H9 (cell line): ENCODE results near the gene C16orf95. TPM values are rescaled to one million over a fixed set of nuclear protein-coding genes. Genes with fewer than 3 reads are reported as not detected.

Source experiments
- DNase-seq: peaks from one replicate; pipeline ENCODE4 v3.0.0-alpha.2; 2017
- H2AFZ ChIP-seq: one replicate; pipeline ENCODE4 v1.6.1; 2013; ENCODE audit warnings: mild to moderate bottlenecking, low read length, control low read depth, moderate library complexity
- H2AK5ac ChIP-seq: 2 replicates; pipeline ENCODE4 v1.6.1; 2013; ENCODE audit warnings: low read length, control low read depth, mixed read lengths; ENCODE audit not compliant: insufficient read length
- H2BK120ac ChIP-seq: one replicate; pipeline ENCODE4 v1.6.1; 2013; ENCODE audit warnings: low read depth, mild to moderate bottlenecking, low read length, control low read depth, inconsistent platforms; ENCODE audit not compliant: poor library complexity, severe bottlenecking
- H2BK12ac ChIP-seq: 2 replicates; pipeline ENCODE4 v1.6.1; 2013; ENCODE audit warnings: low read length, control low read depth, mixed read lengths, low read depth; ENCODE audit not compliant: insufficient read length
- H2BK15ac ChIP-seq: 2 replicates; pipeline ENCODE4 v1.6.1; 2013; ENCODE audit warnings: low read depth, low read length, control low read depth
- H2BK20ac ChIP-seq: one replicate; pipeline ENCODE4 v1.6.1; 2013; ENCODE audit warnings: low read depth, mild to moderate bottlenecking, low read length, control low read depth, inconsistent platforms; ENCODE audit not compliant: poor library complexity, severe bottlenecking
- H2BK5ac ChIP-seq: 2 replicates; pipeline ENCODE4 v1.6.1; 2013; ENCODE audit warnings: low read length, control low read depth, mixed read lengths; ENCODE audit not compliant: insufficient read length
- H3K14ac ChIP-seq: 2 replicates; pipeline ENCODE4 v1.6.1; 2013; ENCODE audit warnings: low read length, control low read depth; ENCODE audit not compliant: insufficient read depth
- H3K18ac ChIP-seq: 2 replicates; pipeline ENCODE4 v1.6.1; 2013; ENCODE audit warnings: low read depth, mild to moderate bottlenecking, mixed read lengths, low read length, control low read depth; ENCODE audit not compliant: insufficient read length
- H3K23ac ChIP-seq: 2 replicates; pipeline ENCODE4 v1.6.1; 2013; ENCODE audit warnings: low read length, control low read depth, mixed read lengths, low read depth; ENCODE audit not compliant: insufficient read length
- H3K23me2 ChIP-seq: 2 replicates; pipeline ENCODE4 v1.6.1; 2013; ENCODE audit warnings: low read depth, mild to moderate bottlenecking, mixed read lengths, low read length, control low read depth; ENCODE audit not compliant: insufficient read length, poor library complexity, severe bottlenecking
- H3K27ac ChIP-seq: 2 replicates; pipeline ENCODE4 v1.5.1; 2013; ENCODE audit warnings: low read length, control low read depth, mixed read lengths, low read depth; ENCODE audit not compliant: insufficient read length
- H3K27me3 ChIP-seq: 2 replicates; pipeline ENCODE4 v1.6.1; 2013; ENCODE audit warnings: low read length, control low read depth, inconsistent platforms; ENCODE audit not compliant: insufficient read depth
- H3K4ac ChIP-seq: 2 replicates; pipeline ENCODE4 v1.6.1; 2013; ENCODE audit warnings: low read depth, mild to moderate bottlenecking, control low read depth, inconsistent platforms, low read length, moderate library complexity
- H3K4me1 ChIP-seq: 2 replicates; pipeline ENCODE4 v1.6.1; 2013; ENCODE audit warnings: low read length, control low read depth, inconsistent platforms; ENCODE audit not compliant: insufficient read depth
- H3K4me2 ChIP-seq: 2 replicates; pipeline ENCODE4 v1.6.1; 2013; ENCODE audit warnings: low read length, control low read depth, mixed read lengths; ENCODE audit not compliant: insufficient read length, insufficient read depth
- H3K56ac ChIP-seq: 2 replicates; pipeline ENCODE4 v1.6.1; 2013; ENCODE audit warnings: low read depth, mild to moderate bottlenecking, mixed read lengths, low read length, control low read depth; ENCODE audit not compliant: insufficient read length
- H3K79me1 ChIP-seq: 2 replicates; pipeline ENCODE4 v1.6.1; 2013; ENCODE audit warnings: low read depth, mild to moderate bottlenecking, moderate library complexity, low read length, control low read depth, inconsistent platforms; ENCODE audit not compliant: insufficient read depth, poor library complexity, severe bottlenecking
- H3K79me2 ChIP-seq: 2 replicates; pipeline ENCODE4 v1.6.1; 2013; ENCODE audit warnings: low read length, control low read depth, inconsistent platforms; ENCODE audit not compliant: insufficient read depth
- H3K9ac ChIP-seq: 2 replicates; pipeline ENCODE4 v1.6.1; 2013; ENCODE audit warnings: low read length, control low read depth, mixed read lengths; ENCODE audit not compliant: insufficient read length; ENCODE audit errors: extremely low read depth
- H3K9me3 ChIP-seq: one replicate; pipeline ENCODE4 v1.6.1; 2013; ENCODE audit warnings: low read depth, low read length, inconsistent platforms; ENCODE audit not compliant: control insufficient read depth
- H3T11ph ChIP-seq: one replicate; pipeline ENCODE4 v1.6.1; 2013; ENCODE audit warnings: mild to moderate bottlenecking, low read length, control low read depth, inconsistent platforms
- H4K20me1 ChIP-seq: one replicate; pipeline ENCODE4 v1.6.1; 2013; ENCODE audit not compliant: control insufficient read depth, insufficient read length, insufficient read depth
- H4K5ac ChIP-seq: 2 replicates; pipeline ENCODE4 v1.6.1; 2013; ENCODE audit warnings: low read depth, mild to moderate bottlenecking, mixed read lengths, low read length, control low read depth; ENCODE audit not compliant: insufficient read length
- H4K8ac ChIP-seq: replicated peaks from 2 replicates; pipeline ENCODE4 v1.6.1; 2013; ENCODE audit warnings: low read length, control low read depth, mixed read lengths, low read depth; ENCODE audit not compliant: insufficient read length
- H4K91ac ChIP-seq: 2 replicates; pipeline ENCODE4 v1.6.1; 2013; ENCODE audit warnings: low read depth, mild to moderate bottlenecking, moderate library complexity, mixed read lengths, low read length, control low read depth; ENCODE audit not compliant: insufficient read length
- H3K27ac Mint-ChIP-seq, 3 experiments: 2 replicates in 2 of 3; 3 replicates in 1 of 3; pipeline ENCODE4 v1.8.0; 2020 to 2021; ENCODE audit warnings: mixed read lengths in 3 of 3, mild to moderate bottlenecking in 1 of 3, moderate library complexity in 1 of 3
- H3K27me3 Mint-ChIP-seq: 2 replicates; pipeline ENCODE4 v1.8.0; 2021; ENCODE audit warnings: low read depth, mild to moderate bottlenecking, moderate library complexity, mixed read lengths
- H3K36me3 Mint-ChIP-seq, 3 experiments: 2 replicates in 2 of 3; 3 replicates in 1 of 3; pipeline ENCODE4 v1.8.0; 2020 to 2021; ENCODE audit warnings: low read depth in 3 of 3, mixed read lengths in 3 of 3; ENCODE audit not compliant: insufficient read depth in 1 of 3
- H3K4me1 Mint-ChIP-seq, 2 experiments: 2 replicates each; pipeline ENCODE4 v1.8.0; 2020; ENCODE audit warnings: mixed read lengths in 2 of 2
- H3K4me3 Mint-ChIP-seq, 2 experiments: 2 replicates in 1 of 2; 3 replicates in 1 of 2; pipeline ENCODE4 v1.8.0; 2020 to 2021; ENCODE audit warnings: mild to moderate bottlenecking in 2 of 2, mixed read lengths in 2 of 2, moderate library complexity in 1 of 2
- H3K9me3 Mint-ChIP-seq, 2 experiments: 2 replicates in 1 of 2; 3 replicates in 1 of 2; pipeline ENCODE4 v1.8.0; 2020; ENCODE audit warnings: mild to moderate bottlenecking in 2 of 2, mixed read lengths in 2 of 2, moderate library complexity in 1 of 2
- CTCF ChIP-seq: fragments of 200-600 bp; sonication (generic); conservative IDR thresholded peaks from 3 replicates; pipeline ENCODE4 v1.8.0; 2021; ENCODE audit warnings: antibody characterized with exemption, mild to moderate bottlenecking
- WGBS: extraction: QIAGEN DNeasy Blood & Tissue Kit; methylation state at CpG from one replicate; pipeline ENCODE4 v1.1.7; 2013; ENCODE audit warnings: missing lambda C conversion rate, low lambda C conversion rate, mixed read lengths; ENCODE audit not compliant: insufficient read length; ENCODE audit errors: extremely low coverage; 5-methylcytosine and 5-hydroxymethylcytosine counted together
- total RNA-seq: library from RNA; stranded (reverse); gene quantifications from 2 replicates; pipeline ENCODE4 v1.2.1, GENCODE V29; 2021

C16orf95 gene
- total RNA-seq, 1 experiment from 2014 or later = 5.6 TPM

GRCh38 chr16:87311387-87311786, 5.8 kb downstream of the C16orf95 start:
- no peak overlapping the region for H2BK120ac ChIP-seq
- no peaks in the 10 kb centered on the region for H3K9me3 ChIP-seq
- no peak for DNase-seq
- no peak overlapping the region for H2BK20ac ChIP-seq
- WGBS = no CpG with 5 or more reads among the region's 5 CpGs
- Mint-ChIP-seq H3K27me3 (no peaks in the 10 kb centered on the region; the same call in 1 of the 2 replicates), H3K4me1 (peaks cover 3 to 5% of the 10 kb centered on the region in 2 experiments; a peak in 3 of 4 replicates), H3K36me3 (peaks cover 3 to 7% (median 4%) of the 10 kb centered on the region in 3 experiments; a peak in 4 of 7 replicates), H3K27ac (no peak overlapping the region), H3K4me3 (no peak overlapping the region), H3K9me3 (peaks cover 5 to 7% of the 10 kb centered on the region in 2 experiments; a peak in 4 of 5 replicates)
- no peaks in the 10 kb centered on the region for H3K27me3 ChIP-seq
- TF ChIP-seq CTCF = no peak
- H3T11ph ChIP-seq = no peak overlapping the region
- no peak overlapping the region for H3K18ac ChIP-seq
- no peak overlapping the region for H4K91ac ChIP-seq
- H3K23me2 ChIP-seq = no peaks in the 10 kb centered on the region
- no peak overlapping the region for H3K4ac ChIP-seq
- H3K79me2 ChIP-seq = no peaks in the 10 kb centered on the region
- H3K79me1 ChIP-seq = no peaks in the 10 kb centered on the region
- H3K56ac ChIP-seq = no peak overlapping the region
- H4K20me1 ChIP-seq = no peaks in the 10 kb centered on the region
- H2BK15ac ChIP-seq = no peak overlapping the region; the same call in 1 of the 2 replicates
- no peak overlapping the region for H3K27ac ChIP-seq
- no peak overlapping the region for H3K23ac ChIP-seq
- no peak overlapping the region for H4K8ac ChIP-seq
- no peak overlapping the region for H3K14ac ChIP-seq
- no peak overlapping the region for H3K9ac ChIP-seq
- H2AFZ ChIP-seq = no peak overlapping the region
- H4K5ac ChIP-seq = no peak overlapping the region
- H3K4me1 ChIP-seq = no peaks in the 10 kb centered on the region
- no peak overlapping the region for H3K4me2 ChIP-seq
- no peak overlapping the region for H2BK5ac ChIP-seq
- no peak overlapping the region for H2AK5ac ChIP-seq
- no peak overlapping the region for H2BK12ac ChIP-seq
